Pancreas (tissue), 10 donors: ENCODE results near the gene SYNGAP1. TPM values are rescaled to one million over a fixed set of nuclear protein-coding genes. Genes with fewer than 3 reads are reported as not detected.

Experiments used
- ATAC-seq, 4 donors: fragments of 200-7000 bp; cut with Tn5 transposase; one replicate each; pipeline versions ENCODE4 v1.8.0 to v1.9.1; 2020; ENCODE audit warnings: mild to moderate bottlenecking in 4 of 4, moderate library complexity in 4 of 4
- DNase-seq, 6 donors: peaks; one replicate each; pipeline ENCODE4 v3.0.0-alpha.2; 2020
- FAIRE-seq: peaks from 2 replicates; lab custom pipeline; 2012; peaks lifted over from hg19 to GRCh38; lab: Jason Lieb, UNC
- H3K27ac ChIP-seq, 4 donors: fragments of 200-600 bp; sonication (generic); 1 replicate in 3 of 4; 2 replicates in 1 of 4; pipeline versions ENCODE4 v1.5.0 to v1.8.0; 2020
- H3K27me3 ChIP-seq, 4 donors: fragments of 200-600 bp; one replicate each; pipeline ENCODE4 v1.8.0; 2021
- H3K36me3 ChIP-seq, 3 donors: fragments of 200-600 bp; sonication (generic) in 1 of 3; one replicate each; pipeline versions ENCODE4 v1.5.0 to v1.8.0; 2020 to 2021
- H3K4me1 ChIP-seq, 3 donors: fragments of 200-600 bp; one replicate each; pipeline ENCODE4 v1.8.0; 2021
- H3K4me3 ChIP-seq, 4 donors: fragments of 200-600 bp; sonication (generic) in 2 of 4; one replicate each; pipeline versions ENCODE4 v1.5.0 to v1.8.0; 2020 to 2021
- H3K9me3 ChIP-seq, 4 donors: fragments of 200-600 bp; one replicate each; pipeline ENCODE4 v1.8.0; 2021
- CTCF ChIP-seq, 4 donors: fragments of 200-600 bp; sonication (generic) in 3 of 4; IDR thresholded peaks; one replicate each; pipeline versions ENCODE4 v1.5.0 to v1.8.0; 2021; ENCODE audit warnings: antibody characterized with exemption in 4 of 4
- WGBS, 2 donors: extraction: QIAGEN DNeasy Blood & Tissue Kit; methylation state at CpG; one replicate each; pipeline ENCODE4 v1.1.7; 2013; 5-methylcytosine and 5-hydroxymethylcytosine counted together
- intact Hi-C, 3 donors: fragments of 100-400 bp; cut with DNase I; formaldehyde crosslinking; loops; one replicate each; pipeline versions ENCODE4 v1.11.1 to v1.14.2; 2022
- polyA plus RNA-seq, 2 donors: library from polyadenylated mRNA; stranded (reverse); fragments of 200-250 nt; gene quantifications; one replicate each; pipeline ENCODE4 v1.2.3, GENCODE V29; 2013
- total RNA-seq, 6 donors: library from RNA; stranded (reverse); fragmentation: NEBNext Ultra II Directional in 4 of 6; extraction: Animal tissue kit (Norgen Biotek cat#: 25700) in 4 of 6; gene quantifications; one replicate each; pipeline versions ENCODE4 v1.2.1 to v1.2.4, GENCODE V29; 2021 to 2023
- donor health status: healthy with polysubstance abuse.
- donor health status: DM: no; HTN: no; CAD: no; lungs with moderate emphysema.
- donor health status: DM: no; HTN: no; CAD: no.
- donor health status: control.
- donor health status: control.
- donor health status: Bipolar disorder and iron deficiency.
- donor health status: DM: yes; HTN: yes; CAD: no.
- donor health status: DM: no; HTN: no; CAD: no.
- donor health status: DM: no; HTN: no; CAD: no.
- donor health status: DM: yes; HTN: yes; CAD: no.

SYNGAP1 gene
- total and polyA plus RNA-seq, 8 donors, result 4.6 to 16.4 (median 5.8) TPM

GRCh38 chr6:33450434-33450833, 30.6 kb downstream of the SYNGAP1 start:
- 70 to 77% methylated on average over 3 of the region's 3 CpGs for WGBS, 2 donors

GRCh38 chr6:33451606-33452005, 31.7 kb downstream of the SYNGAP1 start:
- Histone ChIP-seq H3K4me1 (peaks cover 0 to 12% (median 0%) of the 10 kb centered on the region in 3 donors), H3K27ac (no peak overlapping the region), H3K36me3 (no peaks in the 10 kb centered on the region), H3K27me3 (no peaks in the 10 kb centered on the region), H3K4me3 (no peak overlapping the region), H3K9me3 (no peaks in the 10 kb centered on the region)
- no peak for TF ChIP-seq CTCF (IDR thresholded peaks at IDR 0.05)
- no peak for FAIRE-seq
- 87 to 90% methylated on average over 11 to 15 of the region's 15 CpGs for WGBS, 2 donors
- no peak for ATAC-seq
- intact Hi-C loops, result no loop called here
- DNase-seq, result no peak

More at GRCh38 chr6:33450434-33450833, 30.6 kb downstream of the SYNGAP1 start:
- ATAC-seq, result no peak
- no peak overlapping the region for H3K4me3 ChIP-seq
- FAIRE-seq, result no peak
- intact Hi-C loops, result no loop called here
- no peak overlapping the region for H3K27ac ChIP-seq
- H3K36me3 ChIP-seq, result no peaks in the 10 kb centered on the region
- no peak for DNase-seq
- peaks cover 0 to 12% (median 0%) of the 10 kb centered on the region in 3 donors for H3K4me1 ChIP-seq
- no peaks in the 10 kb centered on the region for H3K9me3 ChIP-seq
- no peaks in the 10 kb centered on the region for H3K27me3 ChIP-seq
- no peak for TF ChIP-seq CTCF (IDR thresholded peaks at IDR 0.05)

- Histone ChIP-seq H3K36me3 (no peaks in the 10 kb centered on the region), H3K9me3 (no peaks in the 10 kb centered on the region), H3K4me3 (no peak overlapping the region), H3K4me1 (peaks cover 0 to 12% (median 0%) of the 10 kb centered on the region in 3 donors), H3K27me3 (no peaks in the 10 kb centered on the region), H3K27ac (no peak overlapping the region)
- no peak for ATAC-seq
- FAIRE-seq, result no peak
- 77 to 86% methylated on average over 3 to 4 of the region's 4 CpGs for WGBS, 2 donors
- intact Hi-C loops, result no loop called here
- DNase-seq, result no peak
- no peak for TF ChIP-seq CTCF (IDR thresholded peaks at IDR 0.05)
Measured at GRCh38 chr6:33452496-33452895, 32.6 kb downstream of the SYNGAP1 start.

- 1 to 2% methylated on average over 12 of the region's 12 CpGs for WGBS, 2 donors
- no peaks in the 10 kb centered on the region for H3K9me3 ChIP-seq
- H3K4me3 ChIP-seq, result peak overlapping the region; percentile 75 to 96 (median 91)
- no peak for TF ChIP-seq CTCF (IDR thresholded peaks at IDR 0.05)
- FAIRE-seq (no peak), ATAC-seq (peak in 2 of 4 donors; percentile 1 to 11), DNase-seq (no peak)
- H3K36me3 ChIP-seq, result no peaks in the 10 kb centered on the region
- peak overlapping the region in 2 of 4 donors; percentile 54 to 61 for H3K27ac ChIP-seq
- H3K27me3 ChIP-seq, result no peaks in the 10 kb centered on the region
- peaks cover 0 to 12% (median 0%) of the 10 kb centered on the region in 3 donors for H3K4me1 ChIP-seq
- intact Hi-C loops, result no loop called here
Measured at GRCh38 chr6:33453393-33454008, 33.6 kb downstream of the SYNGAP1 start.
